ENCODE data around the gene ZBTB44.

- TF ChIP-seq EZH2 (IDR thresholded peaks at IDR 0.05; ENCODE audit: low read length, missing control alignments): no peak
- TF ChIP-seq, protein P1, sequence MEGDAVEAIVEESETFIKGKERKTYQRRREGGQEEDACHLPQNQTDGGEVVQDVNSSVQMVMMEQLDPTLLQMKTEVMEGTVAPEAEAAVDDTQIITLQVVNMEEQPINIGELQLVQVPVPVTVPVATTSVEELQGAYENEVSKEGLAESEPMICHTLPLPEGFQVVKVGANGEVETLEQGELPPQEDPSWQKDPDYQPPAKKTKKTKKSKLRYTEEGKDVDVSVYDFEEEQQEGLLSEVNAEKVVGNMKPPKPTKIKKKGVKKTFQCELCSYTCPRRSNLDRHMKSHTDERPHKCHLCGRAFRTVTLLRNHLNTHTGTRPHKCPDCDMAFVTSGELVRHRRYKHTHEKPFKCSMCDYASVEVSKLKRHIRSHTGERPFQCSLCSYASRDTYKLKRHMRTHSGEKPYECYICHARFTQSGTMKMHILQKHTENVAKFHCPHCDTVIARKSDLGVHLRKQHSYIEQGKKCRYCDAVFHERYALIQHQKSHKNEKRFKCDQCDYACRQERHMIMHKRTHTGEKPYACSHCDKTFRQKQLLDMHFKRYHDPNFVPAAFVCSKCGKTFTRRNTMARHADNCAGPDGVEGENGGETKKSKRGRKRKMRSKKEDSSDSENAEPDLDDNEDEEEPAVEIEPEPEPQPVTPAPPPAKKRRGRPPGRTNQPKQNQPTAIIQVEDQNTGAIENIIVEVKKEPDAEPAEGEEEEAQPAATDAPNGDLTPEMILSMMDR (conservative IDR thresholded peaks at IDR 0.05 in 1 of 2, IDR thresholded peaks at IDR 0.05 in 1 of 2; ENCODE audit: low read depth in 1 of 2, low read length in 2 of 2): no peak
Measured at GRCh38 chr11:130211781-130212401, 102.8 kb downstream of the ZBTB44 start.

All from fibroblast of lung (primary cell).